ENCODE results near the gene NELFB. TPM values are rescaled to one million over a fixed set of nuclear protein-coding genes. Genes with fewer than 3 reads are reported as not detected.
"Not testable (repeated sequence)": the region's sequence is repeated elsewhere in the genome, so short reads cannot be mapped to it uniquely, and the experiment has no call there.

Gene NELFB
- polyA plus RNA-seq, 1 experiment = 51.9 TPM

GRCh38 chr9:137235424-137236237 lies 19.5 kb upstream of the NELFB start:
- no peak for TF ChIP-seq CTCF (IDR thresholded peaks at IDR 0.05; ENCODE audit: insufficient read depth, low read depth, low read length)
- no peak overlapping the region for H3K4me3 ChIP-seq (ENCODE audit: low read depth, low read length)
- CTCF ChIA-PET = interaction anchor here (0.6 to 3.3 kb wide), 21 partner anchors 8 to 445 kb away, joined by 3 to 36 read pairs (median 6); partner anchors contain the start of genes CYSRT1, RNF208, RNF224 and STPG3
- no peaks in the 10 kb centered on the region for H3K27me3 ChIP-seq (ENCODE audit: control insufficient read depth, insufficient read depth, low read length)
- POLR2A ChIA-PET = no interaction called here
- no peaks in the 10 kb centered on the region; the same call in 1 of the 2 replicates for H3K36me3 ChIP-seq (ENCODE audit: control insufficient read depth, insufficient read depth, low read length)
- no peak for DNase-seq (ENCODE audit: low read depth)

GRCh38 chr9:137236238-137236935 lies 18.7 kb upstream of the NELFB start:
- Histone ChIP-seq H3K4me3 (ENCODE audit: low read depth, low read length) (no peak overlapping the region), H3K36me3 (ENCODE audit: control insufficient read depth, insufficient read depth, low read length) (no peaks in the 10 kb centered on the region; the same call in 1 of the 2 replicates), H3K27me3 (ENCODE audit: control insufficient read depth, insufficient read depth, low read length) (no peaks in the 10 kb centered on the region)
- ChIA-PET CTCF (interaction anchor here (0.6 to 3.3 kb wide), 37 partner anchors 9 to 294 kb away, joined by 3 to 36 read pairs (median 4); partner anchors contain the start of genes CYSRT1, EXD3, RNF208 and RNF224), POLR2A (no interaction called here)
- TF ChIP-seq CTCF (IDR thresholded peaks at IDR 0.05; ENCODE audit: insufficient read depth, low read depth, low read length) = peak; percentile 97
- no peak for DNase-seq (ENCODE audit: low read depth)

- no peak for DNase-seq (ENCODE audit: low read depth)
- Histone ChIP-seq H3K27me3 (ENCODE audit: control insufficient read depth, insufficient read depth, low read length) (no peaks in the 10 kb centered on the region), H3K4me3 (ENCODE audit: low read depth, low read length) (no peak overlapping the region), H3K36me3 (ENCODE audit: control insufficient read depth, insufficient read depth, low read length) (no peaks in the 10 kb centered on the region; the same call in 1 of the 2 replicates)
- POLR2A ChIA-PET = no interaction called here
- TF ChIP-seq CTCF (IDR thresholded peaks at IDR 0.05; ENCODE audit: insufficient read depth, low read depth, low read length) = no peak
- CTCF ChIA-PET = interaction anchor here (0.6 to 3.3 kb wide), 37 partner anchors 8 to 294 kb away, joined by 3 to 36 read pairs (median 4); partner anchors contain the start of genes CYSRT1, EXD3, RNF208 and RNF224
Observed at GRCh38 chr9:137236936-137237421, 18.1 kb upstream of the NELFB start.

GRCh38 chr9:137237759-137238726 lies 17.1 kb upstream of the NELFB start:
- POLR2A ChIA-PET = no interaction called here

GRCh38 chr9:137239541-137240200 lies 15.5 kb upstream of the NELFB start:
- CTCF ChIA-PET = interaction anchor here (1.2 to 2.5 kb wide), 4 partner anchors 13 to 193 kb away, joined by 3 to 13 read pairs (median 5); partner anchors contain the start of genes NPDC1 and RNF224

More at GRCh38 chr9:137237759-137238726, 17.1 kb upstream of the NELFB start:
- no peak for TF ChIP-seq CTCF (IDR thresholded peaks at IDR 0.05; ENCODE audit: insufficient read depth, low read depth, low read length)
- CTCF ChIA-PET = interaction anchor here (1.2 to 3.3 kb wide), 8 partner anchors 11 to 170 kb away, joined by 3 to 36 read pairs (median 9); partner anchors contain the start of genes CYSRT1, RNF208, RNF224 and STPG3
- no peaks in the 10 kb centered on the region for H3K27me3 ChIP-seq (ENCODE audit: control insufficient read depth, insufficient read depth, low read length)
- DNase-seq (ENCODE audit: low read depth) = no peak
- H3K36me3 ChIP-seq (ENCODE audit: control insufficient read depth, insufficient read depth, low read length) = peaks cover 6% of the 10 kb centered on the region
- H3K4me3 ChIP-seq (ENCODE audit: low read depth, low read length) = no peak overlapping the region

More at GRCh38 chr9:137239541-137240200, 15.5 kb upstream of the NELFB start:
- H3K4me3 ChIP-seq (ENCODE audit: low read depth, low read length) = peak overlapping the region; percentile 56
- DNase-seq (ENCODE audit: low read depth); POLR2A ChIA-PET; H3K27me3 ChIP-seq (ENCODE audit: control insufficient read depth, insufficient read depth, low read length): not testable (repeated sequence)
- H3K36me3 ChIP-seq (ENCODE audit: control insufficient read depth, insufficient read depth, low read length) = peaks cover 11% of the 10 kb centered on the region
